Left ventricle myocardium superior (tissue), 1 donor: ENCODE results near the gene CSNK1D. TPM values are rescaled to one million over a fixed set of nuclear protein-coding genes. Genes with fewer than 3 reads are reported as not detected.

ENCODE experiments used
- ATAC-seq: fragments of 200-7000 bp; cut with Tn5 transposase; one replicate; pipeline ENCODE4 v1.9.1; 2020; ENCODE audit warnings: mild to moderate bottlenecking, moderate library complexity
- DNase-seq: peaks from one replicate; pipeline ENCODE4 v3.0.0-alpha.2; 2020
- intact Hi-C: fragments of 100-400 bp; cut with micrococcal nuclease; formaldehyde crosslinking; loops from one replicate; pipeline ENCODE4 v1.11.0; 2022
- total RNA-seq: library from RNA; stranded (reverse); fragmentation: NEBNext Ultra II Directional; extraction: Animal tissue kit (Norgen Biotek cat#: 25700); gene quantifications from one replicate; pipeline ENCODE4 v1.2.1, GENCODE V29; 2021
- donor health status: DM: no; HTN: yes; CAD: no; lungs with severe emphysema.

Gene CSNK1D
- total RNA-seq, 1 donor from 2014 or later: 64.4 TPM

DNA sequence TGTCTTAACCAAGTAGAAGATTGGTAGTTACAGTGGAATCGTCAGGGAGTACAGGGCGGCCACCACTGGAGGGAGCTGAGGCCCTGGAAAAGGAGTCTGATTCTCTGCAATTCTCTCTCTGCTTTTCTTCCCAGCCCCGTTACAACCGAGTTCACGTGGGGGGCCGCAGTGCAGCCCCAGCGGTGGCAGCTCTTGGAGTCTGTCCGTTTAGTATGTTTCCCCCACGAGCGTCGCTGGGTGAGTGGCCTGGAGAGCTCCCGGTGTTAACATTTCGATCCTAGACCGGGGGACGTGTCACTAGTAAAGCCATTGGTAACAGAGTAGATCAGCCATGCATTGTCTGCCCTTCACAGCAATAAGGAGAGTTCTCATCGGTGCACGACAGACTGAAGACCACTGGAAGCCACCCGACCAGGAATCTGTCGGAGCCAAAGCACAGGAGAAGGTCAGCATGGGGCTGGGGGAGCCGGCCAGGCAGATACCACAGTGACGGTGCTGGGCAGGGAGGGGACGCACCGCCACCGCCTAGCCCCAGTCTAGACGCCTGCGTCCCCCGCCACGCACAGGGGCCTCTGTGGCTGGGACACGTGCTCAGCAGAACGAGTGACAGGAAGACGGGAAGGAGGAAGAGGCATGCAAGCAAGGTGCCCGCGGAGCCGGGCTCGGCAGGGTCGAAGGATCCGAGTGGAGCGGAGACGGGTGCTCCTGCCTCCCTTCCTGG, 28.9 kb downstream of the CSNK1D start:
- ATAC-seq (no peak), DNase-seq (peak; percentile 36)
- intact Hi-C loops: no loop called here

DNA sequence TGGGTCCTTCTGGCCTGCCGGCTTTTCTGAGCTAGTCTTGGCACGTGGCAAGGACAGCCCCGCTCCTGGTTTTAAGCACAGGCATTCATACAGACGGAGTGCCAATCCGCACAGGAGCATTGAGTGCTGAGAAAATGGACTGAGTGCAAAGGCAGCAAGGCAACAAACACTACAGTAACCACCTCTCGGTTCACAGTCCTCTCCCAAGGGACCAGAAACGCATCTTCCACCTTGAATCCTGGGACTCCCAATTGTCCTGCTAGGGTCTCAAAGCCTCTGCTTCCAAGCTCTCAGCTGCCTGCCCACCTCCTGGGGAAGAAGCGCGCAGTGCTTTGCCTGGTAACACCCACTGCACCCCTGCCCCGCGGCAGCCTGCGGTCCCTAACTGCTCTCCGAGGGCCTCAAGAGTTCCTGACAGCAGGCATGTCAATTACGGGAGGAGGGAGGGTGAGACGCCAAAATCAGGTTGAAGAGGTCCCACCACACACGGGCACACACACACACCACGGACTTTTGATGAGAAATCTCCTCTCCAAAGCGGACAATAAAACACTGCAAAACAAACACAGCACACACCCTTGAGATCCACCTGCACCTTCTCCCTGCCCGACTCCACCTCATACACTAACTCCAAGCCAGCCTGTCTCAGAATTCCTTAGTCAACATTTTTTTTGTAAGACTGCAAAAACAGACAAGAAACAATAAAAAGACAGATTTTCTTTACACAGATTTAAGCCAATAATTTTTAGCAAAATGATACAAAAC, 29.7 kb downstream of the CSNK1D start:
- ATAC-seq (no peak), DNase-seq (no peak)
- intact Hi-C loops: no loop called here

DNA sequence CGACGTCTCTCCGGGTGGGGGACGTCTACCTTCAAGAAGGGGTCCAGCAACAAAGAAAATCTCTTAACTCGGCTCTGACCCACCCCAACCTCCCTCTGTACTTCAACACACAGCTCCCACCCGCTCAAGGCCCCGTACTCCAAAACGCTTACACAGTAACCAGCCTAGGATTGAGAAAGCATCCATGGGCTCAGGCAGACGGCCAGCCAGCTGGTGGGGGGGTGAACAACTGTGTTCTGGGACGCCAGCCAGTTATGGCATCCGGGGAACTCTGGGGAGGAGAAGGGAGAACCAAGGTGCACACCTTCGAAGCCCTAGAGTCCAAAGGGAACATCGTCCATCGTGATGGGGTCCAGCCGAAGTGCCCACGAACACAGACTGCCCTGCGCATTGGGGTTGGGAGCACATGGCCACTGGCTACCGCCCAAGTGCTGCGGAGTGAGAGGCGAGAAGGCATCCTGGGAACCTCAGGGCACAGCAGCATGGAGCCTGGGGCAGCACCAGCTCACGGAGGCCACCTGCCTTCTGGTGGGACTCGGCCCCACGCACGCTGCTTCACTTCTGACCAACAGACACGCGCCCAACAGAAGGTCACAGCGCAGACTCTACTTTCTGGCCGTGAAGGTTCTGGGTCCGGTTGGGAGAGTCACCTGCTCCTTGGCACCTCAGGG, 30.4 kb downstream of the CSNK1D start:
- intact Hi-C loops: no loop called here
- ATAC-seq (peak; percentile 49), DNase-seq (peak; percentile 89)

DNA sequence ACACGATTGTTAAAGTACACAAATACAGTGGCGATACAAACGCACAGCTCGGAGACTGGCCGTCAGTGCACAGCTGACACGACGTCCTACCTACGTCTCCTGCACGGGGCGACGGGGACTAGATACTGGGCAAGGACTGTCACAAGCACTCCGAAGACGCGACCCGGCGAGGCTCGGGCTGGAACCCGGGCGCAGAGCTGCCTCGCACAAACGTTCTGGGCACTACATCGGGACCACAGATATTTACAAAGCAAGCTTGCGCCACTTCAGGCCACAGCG, 30.9 kb downstream of the CSNK1D start:
- DNase-seq (peak; percentile 42), ATAC-seq (no peak)
- intact Hi-C loops: no loop called here

DNA sequence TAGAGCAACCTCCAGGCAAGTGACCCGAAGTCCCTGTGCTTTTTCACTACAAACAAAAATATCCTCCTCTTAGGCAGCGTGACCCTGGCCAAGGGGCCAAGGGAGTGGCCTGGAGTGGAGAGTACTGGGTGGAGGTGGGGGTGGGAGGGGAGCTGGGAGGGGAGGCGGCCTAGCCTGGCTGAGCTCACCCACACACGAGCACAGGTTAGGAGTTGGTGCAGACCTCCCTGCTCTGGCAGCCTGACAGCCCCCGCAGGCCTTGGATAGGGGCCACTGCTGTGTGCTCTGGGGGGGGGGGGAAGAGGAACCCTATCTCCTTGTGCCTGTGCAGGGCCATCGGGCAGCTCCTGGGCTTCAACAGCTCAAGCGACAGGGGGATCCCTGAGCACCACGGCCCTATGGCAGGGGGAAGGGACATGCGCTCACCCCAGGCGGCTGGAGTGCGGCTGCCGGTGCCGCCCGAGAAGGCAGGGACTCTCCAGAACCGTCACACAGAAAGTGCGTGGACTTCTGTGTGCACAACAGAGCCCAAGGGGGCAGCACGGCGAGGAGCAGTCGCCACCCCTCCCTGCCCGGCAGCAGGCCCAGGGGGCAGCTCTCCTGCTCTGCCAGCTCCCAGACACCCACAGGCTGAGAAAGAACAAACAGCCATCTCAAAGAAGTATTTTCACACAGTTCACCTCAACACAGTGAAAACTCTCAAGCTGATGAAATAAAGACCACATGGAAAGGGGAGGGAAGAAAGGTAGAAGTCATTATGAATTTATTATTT, 31.4 kb downstream of the CSNK1D start:
- DNase-seq (peak; percentile 75), ATAC-seq (peak; percentile 61)
- intact Hi-C loops: no loop called here

DNA sequence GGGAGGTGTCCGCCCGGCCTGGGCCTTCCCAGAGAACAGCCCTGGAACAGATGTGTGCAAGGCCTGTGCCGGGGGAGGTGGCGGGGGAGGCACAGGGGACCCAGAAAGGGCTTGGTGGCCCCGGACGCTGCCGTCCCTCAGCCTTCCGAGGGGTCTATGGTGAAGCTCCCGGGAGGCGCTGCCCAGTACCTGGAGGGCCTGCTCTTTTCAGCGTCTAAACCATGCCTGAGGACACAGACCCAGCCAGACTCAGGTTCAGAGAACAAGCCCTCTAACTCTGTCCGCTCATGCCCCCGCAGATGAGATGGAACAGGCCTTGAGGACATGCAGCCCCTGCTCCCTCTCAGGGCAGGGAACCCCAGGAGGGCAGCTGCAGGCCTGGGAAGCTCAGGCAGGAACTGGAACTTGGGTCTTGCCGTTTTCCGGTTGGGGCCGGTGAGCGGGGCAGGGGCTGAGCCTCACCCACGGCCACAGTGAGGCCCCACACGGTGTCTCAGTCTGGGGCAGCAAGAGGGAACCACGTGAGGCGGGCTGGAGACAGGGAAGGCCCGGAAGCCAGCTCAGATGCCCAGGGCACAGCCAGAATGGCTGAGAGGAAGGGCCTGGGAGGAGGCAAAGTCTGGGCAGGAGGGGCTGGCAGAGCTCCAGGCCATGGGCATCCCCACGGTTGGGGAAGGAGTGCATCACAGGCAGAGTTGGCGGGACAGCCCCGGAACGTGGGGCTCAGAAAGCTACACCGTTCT, 32.1 kb downstream of the CSNK1D start:
- intact Hi-C loops: no loop called here
- DNase-seq (peak; percentile 89), ATAC-seq (peak; percentile 51)

DNA sequence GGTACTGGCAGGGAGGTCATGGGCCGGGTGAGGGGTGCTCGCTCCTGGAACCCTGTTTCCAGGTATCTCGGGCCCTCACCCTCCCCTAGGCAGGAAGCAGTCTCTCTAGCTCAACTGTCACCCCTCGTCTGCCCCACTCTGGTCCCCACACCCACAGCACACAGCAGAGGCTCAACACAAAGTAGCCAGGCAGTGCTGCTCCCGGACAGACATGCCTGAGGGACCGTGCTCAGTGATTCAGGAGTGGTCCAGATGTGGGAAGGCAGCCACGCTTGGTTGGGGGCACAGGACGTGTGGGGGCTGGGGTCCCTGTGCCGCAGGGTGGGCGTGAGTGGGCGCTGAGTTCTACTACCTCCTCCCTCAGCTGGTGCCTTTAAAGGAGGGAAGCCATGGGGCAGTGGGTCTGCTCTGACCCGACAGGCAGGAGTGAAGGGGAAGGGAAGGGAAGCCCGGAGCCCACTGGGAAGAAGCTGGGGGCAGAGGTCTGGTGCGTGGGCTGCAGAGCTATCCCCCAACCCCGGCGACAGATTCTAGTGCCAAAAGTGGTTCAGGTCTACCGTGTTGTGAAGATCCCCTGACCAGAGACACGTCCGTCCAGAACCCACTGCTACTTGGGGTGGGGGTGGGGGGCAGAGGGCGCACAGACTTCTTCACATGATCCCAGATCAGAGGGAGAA, 32.9 kb downstream of the CSNK1D start:
- no peak for DNase-seq
- no peak for ATAC-seq
- intact Hi-C loops: no loop called here

DNA sequence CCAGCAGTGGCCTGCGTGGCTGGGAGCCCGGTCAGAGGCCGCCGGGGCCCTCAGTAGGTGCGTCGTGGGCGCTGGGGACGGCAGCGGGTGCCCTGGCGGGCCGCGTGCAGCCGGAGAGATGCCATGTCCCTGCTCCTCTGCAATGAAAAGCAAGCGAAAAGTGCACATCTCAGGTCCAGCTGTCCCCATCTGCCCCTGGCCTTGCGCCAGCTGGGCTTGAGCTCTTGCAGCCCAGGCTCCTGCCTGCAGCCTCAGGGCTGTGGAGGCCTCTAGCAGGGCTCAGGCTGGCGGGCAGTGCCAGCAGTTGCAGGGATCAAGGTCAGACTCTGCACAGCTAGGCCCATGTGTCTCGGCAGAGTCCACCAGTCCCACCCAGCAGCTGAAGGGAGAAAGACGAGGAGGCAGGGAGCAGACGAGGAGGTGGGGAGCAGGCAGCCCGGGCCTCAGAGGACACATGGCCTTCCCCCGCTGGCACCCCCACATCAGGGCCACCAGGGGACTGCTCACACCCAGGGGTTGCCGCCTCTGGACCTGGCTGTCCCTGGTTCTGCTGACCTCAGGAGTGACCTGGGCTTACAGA, 33.5 kb downstream of the CSNK1D start:
- ATAC-seq (no peak), DNase-seq (peak; percentile 54)
- intact Hi-C loops: no loop called here

DNA sequence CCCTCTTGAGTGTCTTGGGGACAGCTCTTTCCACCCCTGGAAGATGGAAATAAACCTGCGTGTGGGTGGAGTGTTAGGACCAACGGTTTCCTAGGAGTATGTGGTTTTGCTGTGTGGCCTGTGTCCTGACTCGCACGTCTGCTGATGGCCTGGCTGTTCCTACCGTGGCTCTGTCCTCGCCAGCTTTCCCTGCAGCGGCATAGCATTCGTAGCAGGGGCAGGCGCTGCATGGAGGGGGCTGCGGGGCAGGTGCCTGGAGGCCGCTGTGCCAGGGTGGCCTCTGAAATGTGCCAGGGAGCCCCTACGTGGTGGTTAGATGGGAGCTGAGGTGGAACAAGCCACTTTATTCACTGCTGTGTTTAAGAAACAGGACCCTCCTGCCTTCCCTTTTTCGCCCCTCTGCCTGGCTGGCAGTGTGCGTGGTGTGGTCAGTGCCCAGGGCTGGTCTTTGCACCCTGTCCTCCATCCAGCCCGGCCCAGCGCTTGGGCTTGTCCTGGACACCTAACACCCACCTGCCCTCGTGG, 34.0 kb downstream of the CSNK1D start:
- ATAC-seq: no peak
- intact Hi-C loops: no loop called here
- DNase-seq: peak; percentile 27

DNA sequence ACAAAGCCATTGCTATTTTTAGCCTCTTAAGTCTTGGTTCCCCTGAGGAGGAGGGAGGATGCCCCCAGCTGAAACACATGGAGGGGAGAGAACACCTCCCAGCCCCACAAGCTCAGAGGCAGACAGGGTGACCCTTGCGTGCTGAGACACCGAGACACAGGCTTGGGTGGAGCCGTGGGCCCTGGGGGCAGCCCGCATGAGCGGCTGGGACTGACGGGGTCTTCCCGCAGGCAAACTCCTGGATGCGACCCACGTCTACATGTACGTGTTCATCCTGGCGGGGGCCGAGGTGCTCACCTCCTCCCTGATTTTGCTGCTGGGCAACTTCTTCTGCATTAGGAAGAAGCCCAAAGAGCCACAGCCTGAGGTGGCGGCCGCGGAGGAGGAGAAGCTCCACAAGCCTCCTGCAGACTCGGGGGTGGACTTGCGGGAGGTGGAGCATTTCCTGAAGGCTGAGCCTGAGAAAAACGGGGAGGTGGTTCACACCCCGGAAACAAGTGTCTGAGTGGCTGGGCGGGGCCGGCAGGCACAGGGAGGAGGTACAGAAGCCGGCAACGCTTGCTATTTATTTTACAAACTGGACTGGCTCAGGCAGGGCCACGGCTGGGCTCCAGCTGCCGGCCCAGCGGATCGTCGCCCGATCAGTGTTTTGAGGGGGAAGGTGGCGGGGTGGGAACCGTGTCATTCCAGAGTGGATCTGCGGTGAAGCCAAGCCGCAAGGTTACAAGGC, 34.9 kb downstream of the CSNK1D start:
- intact Hi-C loops: no loop called here
- ATAC-seq: peak; percentile 20
- peak; percentile 85 for DNase-seq

DNA sequence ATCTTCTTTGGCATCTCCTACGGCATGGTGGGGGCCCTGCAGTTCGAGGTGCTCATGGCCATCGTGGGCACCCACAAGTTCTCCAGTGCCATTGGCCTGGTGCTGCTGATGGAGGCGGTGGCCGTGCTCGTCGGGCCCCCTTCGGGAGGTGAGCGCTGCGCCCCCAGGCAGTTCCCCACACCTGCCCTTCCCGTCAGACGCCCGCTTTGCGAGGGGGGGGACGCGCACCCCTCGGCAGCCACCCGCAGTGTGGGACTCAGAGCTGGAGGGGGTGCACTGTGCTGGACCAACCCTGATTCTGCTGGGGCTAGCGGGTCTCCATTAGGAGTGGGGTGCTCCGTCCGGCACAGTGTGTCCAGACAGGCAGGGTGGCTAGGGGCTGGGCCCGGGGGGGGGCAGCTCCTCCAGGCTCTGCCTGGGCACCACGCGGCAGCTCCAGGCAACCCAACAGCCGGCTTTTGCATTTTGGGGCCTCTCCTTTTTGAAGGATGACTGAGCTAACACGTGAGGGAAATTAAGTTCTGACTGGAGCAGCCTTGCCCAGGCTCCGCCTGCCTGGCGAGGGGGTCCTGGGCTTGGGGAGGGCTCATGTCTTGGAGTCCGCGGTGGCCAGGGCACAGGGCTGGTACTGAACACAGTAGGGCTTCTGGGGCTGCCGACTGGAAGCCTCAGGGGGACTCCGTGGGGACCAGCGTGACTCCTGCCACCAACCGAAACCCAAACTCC, 35.6 kb downstream of the CSNK1D start:
- ATAC-seq: no peak
- peak; percentile 38 for DNase-seq
- intact Hi-C loops: no loop called here

DNA sequence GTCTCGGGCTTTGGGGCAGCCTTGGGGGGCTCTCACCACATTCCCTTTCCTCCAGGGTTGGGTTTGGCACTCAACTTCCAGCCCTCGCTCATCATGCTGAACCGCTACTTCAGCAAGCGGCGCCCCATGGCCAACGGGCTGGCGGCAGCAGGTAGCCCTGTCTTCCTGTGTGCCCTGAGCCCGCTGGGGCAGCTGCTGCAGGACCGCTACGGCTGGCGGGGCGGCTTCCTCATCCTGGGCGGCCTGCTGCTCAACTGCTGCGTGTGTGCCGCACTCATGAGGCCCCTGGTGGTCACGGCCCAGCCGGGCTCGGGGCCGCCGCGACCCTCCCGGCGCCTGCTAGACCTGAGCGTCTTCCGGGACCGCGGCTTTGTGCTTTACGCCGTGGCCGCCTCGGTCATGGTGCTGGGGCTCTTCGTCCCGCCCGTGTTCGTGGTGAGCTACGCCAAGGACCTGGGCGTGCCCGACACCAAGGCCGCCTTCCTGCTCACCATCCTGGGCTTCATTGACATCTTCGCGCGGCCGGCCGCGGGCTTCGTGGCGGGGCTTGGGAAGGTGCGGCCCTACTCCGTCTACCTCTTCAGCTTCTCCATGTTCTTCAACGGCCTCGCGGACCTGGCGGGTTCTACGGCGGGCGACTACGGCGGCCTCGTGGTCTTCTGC, 36.3 kb downstream of the CSNK1D start:
- ATAC-seq (no peak), DNase-seq (peak; percentile 39)
- intact Hi-C loops: no loop called here

DNA sequence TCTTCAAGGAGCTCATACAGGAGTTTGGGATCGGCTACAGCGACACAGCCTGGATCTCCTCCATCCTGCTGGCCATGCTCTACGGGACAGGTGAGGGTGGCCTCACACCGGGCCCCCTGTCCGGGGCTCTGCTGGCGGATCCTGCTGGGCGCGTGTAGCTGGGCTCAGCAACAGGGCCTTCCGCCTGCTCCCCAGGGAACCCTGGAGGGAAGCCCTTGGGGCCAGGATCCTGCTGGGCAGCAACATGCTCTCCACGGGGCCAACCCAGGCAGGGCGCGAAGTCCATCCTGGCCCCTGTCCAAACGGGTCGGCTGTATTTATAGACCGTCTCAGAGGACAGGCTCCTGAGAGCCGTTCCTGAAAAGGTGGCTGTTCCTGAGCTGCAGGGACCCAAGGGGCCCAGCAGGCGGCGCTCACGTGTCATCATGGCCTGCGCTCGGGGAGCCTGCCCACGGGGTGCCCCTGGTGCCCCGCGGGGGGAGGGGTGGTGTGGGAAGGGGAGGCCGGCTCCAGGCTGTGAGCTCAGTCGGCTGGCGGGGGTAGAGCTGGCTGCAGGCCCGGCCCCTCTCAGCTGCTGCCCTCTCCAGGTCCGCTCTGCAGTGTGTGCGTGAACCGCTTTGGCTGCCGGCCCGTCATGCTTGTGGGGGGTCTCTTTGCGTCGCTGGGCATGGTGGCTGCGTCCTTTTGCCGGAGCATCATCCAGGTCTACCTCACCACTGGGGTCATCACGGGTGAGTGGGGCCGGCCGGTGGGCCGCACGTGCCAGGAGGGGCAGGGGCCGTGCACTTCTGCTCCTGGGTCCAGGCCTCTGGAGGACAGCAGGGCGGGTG, 37.1 kb downstream of the CSNK1D start:
- DNase-seq: peak; percentile 77
- peak; percentile 8 for ATAC-seq
- intact Hi-C loops: no loop called here

DNA sequence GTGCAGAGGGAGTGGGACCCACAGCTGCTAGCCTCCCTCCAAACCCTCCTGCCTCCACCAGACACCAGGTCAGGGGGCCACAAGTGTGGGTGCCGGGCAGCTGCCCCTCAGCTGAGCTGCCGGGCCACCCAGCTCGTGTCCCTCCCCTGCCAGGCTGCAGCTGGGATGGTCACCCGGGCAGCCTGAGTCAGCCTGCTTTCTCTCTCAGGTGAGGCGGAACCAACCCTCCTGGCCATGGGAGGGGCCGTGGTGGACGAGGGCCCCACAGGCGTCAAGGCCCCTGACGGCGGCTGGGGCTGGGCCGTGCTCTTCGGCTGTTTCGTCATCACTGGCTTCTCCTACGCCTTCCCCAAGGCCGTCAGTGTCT, 37.7 kb downstream of the CSNK1D start:
- intact Hi-C loops: no loop called here
- DNase-seq (no peak), ATAC-seq (no peak)

DNA sequence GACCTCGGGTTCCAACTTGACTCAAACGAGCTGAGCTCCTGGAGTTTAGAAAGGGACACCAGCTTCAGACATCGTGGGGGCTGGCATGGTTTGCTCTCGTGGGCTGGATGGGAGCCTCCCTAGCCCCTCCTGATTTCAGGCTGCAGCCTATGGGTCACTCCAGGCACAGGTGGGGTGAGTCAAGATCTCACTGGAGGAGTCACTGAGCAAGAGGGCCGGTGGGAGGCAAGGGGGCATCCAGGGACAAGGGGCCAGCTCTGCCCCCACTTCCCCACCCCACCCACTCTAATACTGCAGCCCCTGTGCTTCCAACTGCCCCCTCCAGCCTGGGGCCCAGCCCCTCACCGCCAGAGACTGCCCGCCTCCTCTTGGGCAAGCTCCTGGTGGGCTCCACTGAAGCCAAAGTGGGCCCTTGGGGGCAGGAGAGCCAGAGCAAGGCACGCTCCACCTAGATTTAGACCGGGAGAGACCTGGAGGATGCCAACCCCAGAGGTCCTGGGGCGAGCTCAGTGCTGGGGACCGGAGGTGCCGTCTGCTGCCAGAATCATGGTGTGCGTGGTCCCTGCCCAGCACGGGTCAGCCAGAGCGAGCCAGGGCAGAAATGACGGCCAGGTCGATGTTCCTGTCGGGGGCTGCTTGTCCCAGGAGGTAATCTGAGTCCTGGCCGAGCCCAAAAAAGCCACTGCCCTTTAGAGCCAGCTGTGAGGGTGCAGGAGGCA, 38.3 kb downstream of the CSNK1D start:
- intact Hi-C loops: no loop called here
- DNase-seq: peak; percentile 27

More for the DNA sequence above, 38.3 kb downstream of the CSNK1D start:
- ATAC-seq: no peak
